Activated naive CD4-positive, alpha-beta T cell treated with anti-CD3 and anti-CD28 coated beads, Interleukin-2, amount 50 U/mL, for 24 hours (primary cell): ENCODE data around the gene TPRG1.
A peak's percentile ranks its signal among the peaks of the same experiment; 100 is the strongest.

Experiments used
- H3K27ac Mint-ChIP-seq: one replicate; pipeline ENCODE4 v1.8.0; 2021; ENCODE audit warnings: mild to moderate bottlenecking, mixed read lengths
- H3K27me3 Mint-ChIP-seq: one replicate; pipeline ENCODE4 v1.8.0; 2021; ENCODE audit warnings: mixed read lengths
- H3K36me3 Mint-ChIP-seq: one replicate; pipeline ENCODE4 v1.8.0; 2021; ENCODE audit warnings: mixed read lengths
- H3K4me1 Mint-ChIP-seq: one replicate; pipeline ENCODE4 v1.8.0; 2021; ENCODE audit warnings: mixed read lengths
- H3K4me3 Mint-ChIP-seq: one replicate; pipeline ENCODE4 v1.8.0; 2021; ENCODE audit warnings: mild to moderate bottlenecking, mixed read lengths
- H3K9me3 Mint-ChIP-seq: one replicate; pipeline ENCODE4 v1.8.0; 2021; ENCODE audit warnings: mixed read lengths

The TPRG1 gene, protein sequence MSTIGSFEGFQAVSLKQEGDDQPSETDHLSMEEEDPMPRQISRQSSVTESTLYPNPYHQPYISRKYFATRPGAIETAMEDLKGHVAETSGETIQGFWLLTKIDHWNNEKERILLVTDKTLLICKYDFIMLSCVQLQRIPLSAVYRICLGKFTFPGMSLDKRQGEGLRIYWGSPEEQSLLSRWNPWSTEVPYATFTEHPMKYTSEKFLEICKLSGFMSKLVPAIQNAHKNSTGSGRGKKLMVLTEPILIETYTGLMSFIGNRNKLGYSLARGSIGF

GRCh38 chr3:189171707-189172106 lies at the start of gene TPRG1:
Gene TPRG1, plus strand, starts transcription at chr3:189171971. Its CDS starts 35,414 bp downstream, at chr3:189207385.
- Mint-ChIP-seq H3K9me3 (no peaks in the 10 kb centered on the region), H3K4me1 (peaks cover 17% of the 10 kb centered on the region), H3K36me3 (no peaks in the 10 kb centered on the region), H3K4me3 (no peak within 1 kb of the TSS), H3K27me3 (no peaks in the 10 kb centered on the region), H3K27ac (no peak within 1 kb of the TSS)

DNA sequence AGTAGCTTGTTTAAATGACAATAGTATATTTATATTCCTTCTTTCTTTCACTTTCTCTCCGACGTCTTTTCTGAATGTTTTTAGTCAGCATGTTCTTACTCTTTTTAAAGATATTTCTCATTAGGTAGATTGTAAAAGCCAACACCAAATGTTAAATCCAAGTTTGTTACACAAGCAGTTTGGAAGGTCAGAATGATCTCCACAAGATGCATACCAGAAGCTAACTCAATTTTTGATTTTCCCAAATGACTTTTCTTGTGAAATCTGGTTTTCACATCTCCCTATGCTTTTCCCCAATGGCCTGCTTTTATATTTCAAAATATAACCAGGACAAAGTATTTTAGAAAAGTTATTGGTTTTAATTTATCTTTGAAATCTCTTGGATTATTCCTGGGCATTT lies 49.7 kb upstream of the TPRG1 start:
- no peaks in the 10 kb centered on the region for H3K27me3 Mint-ChIP-seq
- no peaks in the 10 kb centered on the region for H3K9me3 Mint-ChIP-seq
- H3K4me3 Mint-ChIP-seq: no peak overlapping the region
- no peak overlapping the region for H3K27ac Mint-ChIP-seq
- no peaks in the 10 kb centered on the region for H3K4me1 Mint-ChIP-seq
- peaks cover 4% of the 10 kb centered on the region for H3K36me3 Mint-ChIP-seq

- no peaks in the 10 kb centered on the region for H3K27me3 Mint-ChIP-seq
- H3K4me3 Mint-ChIP-seq: no peak overlapping the region
- no peak overlapping the region for H3K27ac Mint-ChIP-seq
- H3K36me3 Mint-ChIP-seq: peaks cover 4% of the 10 kb centered on the region
- H3K4me1 Mint-ChIP-seq: no peaks in the 10 kb centered on the region
- H3K9me3 Mint-ChIP-seq: no peaks in the 10 kb centered on the region
Observed at GRCh38 chr3:189122526-189123205, 49.1 kb upstream of the TPRG1 start.

GRCh38 chr3:189123595-189124387 lies 48.0 kb upstream of the TPRG1 start:
- Mint-ChIP-seq H3K27ac (no peak overlapping the region), H3K4me3 (no peak overlapping the region), H3K4me1 (no peaks in the 10 kb centered on the region), H3K9me3 (no peaks in the 10 kb centered on the region), H3K27me3 (no peaks in the 10 kb centered on the region), H3K36me3 (peaks cover 4% of the 10 kb centered on the region)

DNA sequence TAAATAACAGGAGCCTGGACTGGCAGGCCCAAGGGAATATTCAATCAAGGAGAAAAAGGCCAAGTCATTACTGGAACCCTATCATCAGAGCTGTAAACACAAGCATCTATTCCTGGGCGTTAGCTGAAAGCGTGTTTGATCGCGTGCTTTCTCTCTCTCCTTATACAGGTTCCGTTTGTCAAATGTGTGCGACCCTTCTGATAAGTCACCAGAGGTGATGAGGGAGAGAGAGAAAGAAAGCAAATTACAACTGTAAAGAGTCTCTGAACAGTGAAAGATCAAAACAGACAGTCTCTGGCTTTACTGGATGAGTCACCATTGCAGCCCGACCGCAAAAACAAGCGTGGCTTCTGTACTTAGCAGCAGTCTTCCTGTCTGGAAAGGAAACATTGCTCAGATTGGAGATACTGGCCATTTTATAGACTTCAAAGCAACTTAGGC lies 39.5 kb upstream of the TPRG1 start:
- Mint-ChIP-seq H3K27me3 (no peaks in the 10 kb centered on the region), H3K9me3 (peaks cover 12% of the 10 kb centered on the region), H3K27ac (peak overlapping the region; percentile 99), H3K4me1 (peaks cover 29% of the 10 kb centered on the region), H3K36me3 (peaks cover 5% of the 10 kb centered on the region), H3K4me3 (peak overlapping the region; percentile 75)

- peaks cover 29% of the 10 kb centered on the region for H3K4me1 Mint-ChIP-seq
- peaks cover 5% of the 10 kb centered on the region for H3K36me3 Mint-ChIP-seq
- H3K27me3 Mint-ChIP-seq: no peaks in the 10 kb centered on the region
- peaks cover 12% of the 10 kb centered on the region for H3K9me3 Mint-ChIP-seq
- peak overlapping the region; percentile 75 for H3K4me3 Mint-ChIP-seq
- H3K27ac Mint-ChIP-seq: peak overlapping the region; percentile 99
Observed at GRCh38 chr3:189132839-189133238, 38.9 kb upstream of the TPRG1 start.

DNA sequence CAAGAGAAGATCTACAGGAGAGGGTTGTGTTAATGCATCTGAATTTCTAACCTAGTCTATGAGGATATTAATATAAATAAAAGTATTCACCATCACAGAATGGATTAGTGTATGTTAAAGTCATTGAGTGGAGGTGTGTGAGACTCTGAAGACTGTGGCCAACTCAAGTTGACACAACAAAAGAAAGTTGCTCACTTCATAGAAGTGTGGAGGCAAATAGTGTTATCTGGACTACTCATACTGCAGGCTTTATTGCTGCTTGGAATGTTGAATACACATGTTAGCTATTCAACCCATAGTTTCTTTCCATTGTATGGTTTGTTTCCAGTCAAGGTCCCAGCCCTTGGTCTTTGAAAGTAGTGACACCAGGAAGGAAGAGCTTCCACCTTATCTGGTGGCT lies 38.0 kb upstream of the TPRG1 start:
- no peaks in the 10 kb centered on the region for H3K27me3 Mint-ChIP-seq
- peaks cover 29% of the 10 kb centered on the region for H3K4me1 Mint-ChIP-seq
- H3K36me3 Mint-ChIP-seq: peaks cover 5% of the 10 kb centered on the region
- peaks cover 12% of the 10 kb centered on the region for H3K9me3 Mint-ChIP-seq
- H3K4me3 Mint-ChIP-seq: no peak overlapping the region
- peak overlapping the region; percentile 99 for H3K27ac Mint-ChIP-seq

DNA sequence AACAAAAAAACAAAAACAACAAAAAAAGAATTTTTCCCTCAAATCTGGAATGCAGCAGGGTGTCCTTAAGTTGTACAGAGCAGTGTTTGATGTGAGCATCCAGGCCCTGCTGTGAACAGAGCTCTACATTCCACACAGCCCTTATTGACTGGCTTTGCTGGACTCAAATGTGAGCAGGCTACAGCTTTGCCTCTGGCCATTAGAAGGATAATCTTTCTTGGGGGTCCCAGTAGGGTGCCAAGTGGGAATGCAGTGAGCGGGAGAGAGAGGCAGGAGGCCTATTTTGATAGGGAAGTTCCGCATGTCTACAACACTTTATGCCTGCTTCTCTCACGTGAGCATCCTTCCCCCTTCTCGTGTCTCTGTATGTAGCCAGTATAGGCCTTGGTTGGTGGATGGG lies 34.4 kb upstream of the TPRG1 start:
- H3K9me3 Mint-ChIP-seq: peaks cover 12% of the 10 kb centered on the region
- no peak overlapping the region for H3K4me3 Mint-ChIP-seq
- peaks cover 19% of the 10 kb centered on the region for H3K4me1 Mint-ChIP-seq
- peaks cover 5% of the 10 kb centered on the region for H3K36me3 Mint-ChIP-seq
- H3K27ac Mint-ChIP-seq: no peak overlapping the region
- H3K27me3 Mint-ChIP-seq: no peaks in the 10 kb centered on the region

DNA sequence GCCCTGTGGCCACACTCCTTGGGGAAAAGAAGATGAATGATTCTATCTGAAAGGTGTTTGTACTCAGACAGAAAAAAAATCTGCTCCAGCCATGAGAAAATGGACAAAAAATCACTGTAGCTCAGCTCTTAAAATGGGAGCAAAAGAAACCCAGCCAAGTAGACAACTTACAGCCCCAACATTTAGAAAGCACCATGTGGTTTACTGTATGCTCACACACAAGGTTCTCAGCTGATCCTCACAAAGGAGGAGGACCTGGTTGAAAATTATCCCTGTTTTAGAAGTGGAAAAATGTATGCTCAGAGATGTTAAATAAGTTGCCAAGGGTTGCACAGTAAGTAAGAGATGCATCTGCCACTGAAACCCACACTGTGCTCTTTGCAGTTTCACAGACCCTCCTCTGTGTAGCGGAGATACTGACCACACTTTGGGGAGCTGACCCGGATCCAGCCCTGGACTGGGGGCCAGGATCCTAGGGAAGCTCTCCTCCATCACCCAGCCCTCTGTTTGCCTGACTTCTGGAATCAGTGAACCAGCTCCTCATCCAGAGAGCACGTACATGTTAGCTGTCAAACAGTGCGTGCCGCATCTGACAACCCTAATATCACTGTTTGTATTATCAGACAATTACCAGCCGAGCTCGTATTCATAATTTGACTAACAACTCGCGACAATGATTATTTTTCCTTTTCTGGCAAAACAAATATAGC lies 32.7 kb upstream of the TPRG1 start:
- H3K9me3 Mint-ChIP-seq: peaks cover 4% of the 10 kb centered on the region
- no peaks in the 10 kb centered on the region for H3K36me3 Mint-ChIP-seq
- H3K4me1 Mint-ChIP-seq: peaks cover 9% of the 10 kb centered on the region
- H3K4me3 Mint-ChIP-seq: no peak overlapping the region
- no peaks in the 10 kb centered on the region for H3K27me3 Mint-ChIP-seq
- H3K27ac Mint-ChIP-seq: no peak overlapping the region

DNA sequence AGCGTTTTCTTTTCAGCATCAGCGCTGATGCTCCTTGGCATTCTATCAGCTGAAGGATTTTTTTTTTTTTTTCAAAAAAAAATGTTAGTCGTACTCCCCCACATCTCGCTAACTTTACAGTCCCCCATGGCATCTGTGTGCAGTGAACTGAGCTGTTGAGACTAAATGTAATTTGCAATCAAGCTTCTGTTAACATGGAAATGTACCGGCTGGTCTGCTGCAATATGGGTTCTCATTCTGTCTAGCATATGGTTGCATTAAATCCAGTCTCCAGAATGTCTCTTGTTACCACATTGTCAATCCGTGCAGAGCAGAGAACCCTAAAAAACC lies 32.2 kb upstream of the TPRG1 start:
- Mint-ChIP-seq H3K4me3 (no peak overlapping the region), H3K4me1 (peaks cover 15% of the 10 kb centered on the region), H3K27me3 (no peaks in the 10 kb centered on the region), H3K9me3 (peaks cover 4% of the 10 kb centered on the region), H3K27ac (no peak overlapping the region), H3K36me3 (no peaks in the 10 kb centered on the region)

- peaks cover 13% of the 10 kb centered on the region for H3K4me1 Mint-ChIP-seq
- H3K9me3 Mint-ChIP-seq: no peaks in the 10 kb centered on the region
- H3K27ac Mint-ChIP-seq: no peak overlapping the region
- H3K4me3 Mint-ChIP-seq: no peak overlapping the region
- H3K27me3 Mint-ChIP-seq: no peaks in the 10 kb centered on the region
- no peaks in the 10 kb centered on the region for H3K36me3 Mint-ChIP-seq
Observed at GRCh38 chr3:189142527-189142926, 29.2 kb upstream of the TPRG1 start.

- H3K36me3 Mint-ChIP-seq: no peaks in the 10 kb centered on the region
- H3K4me1 Mint-ChIP-seq: peaks cover 17% of the 10 kb centered on the region
- no peaks in the 10 kb centered on the region for H3K27me3 Mint-ChIP-seq
- no peak overlapping the region for H3K4me3 Mint-ChIP-seq
- H3K9me3 Mint-ChIP-seq: no peaks in the 10 kb centered on the region
- H3K27ac Mint-ChIP-seq: no peak overlapping the region
Observed at GRCh38 chr3:189143321-189143720, 28.4 kb upstream of the TPRG1 start.

GRCh38 chr3:189143771-189144170 lies 28.0 kb upstream of the TPRG1 start:
- peaks cover 17% of the 10 kb centered on the region for H3K4me1 Mint-ChIP-seq
- no peaks in the 10 kb centered on the region for H3K9me3 Mint-ChIP-seq
- H3K36me3 Mint-ChIP-seq: no peaks in the 10 kb centered on the region
- no peak overlapping the region for H3K4me3 Mint-ChIP-seq
- H3K27ac Mint-ChIP-seq: no peak overlapping the region
- no peaks in the 10 kb centered on the region for H3K27me3 Mint-ChIP-seq

- no peaks in the 10 kb centered on the region for H3K27me3 Mint-ChIP-seq
- H3K36me3 Mint-ChIP-seq: no peaks in the 10 kb centered on the region
- H3K4me3 Mint-ChIP-seq: no peak overlapping the region
- peaks cover 17% of the 10 kb centered on the region for H3K4me1 Mint-ChIP-seq
- no peaks in the 10 kb centered on the region for H3K9me3 Mint-ChIP-seq
- H3K27ac Mint-ChIP-seq: no peak overlapping the region
Observed at GRCh38 chr3:189144645-189145044, 27.1 kb upstream of the TPRG1 start.

DNA sequence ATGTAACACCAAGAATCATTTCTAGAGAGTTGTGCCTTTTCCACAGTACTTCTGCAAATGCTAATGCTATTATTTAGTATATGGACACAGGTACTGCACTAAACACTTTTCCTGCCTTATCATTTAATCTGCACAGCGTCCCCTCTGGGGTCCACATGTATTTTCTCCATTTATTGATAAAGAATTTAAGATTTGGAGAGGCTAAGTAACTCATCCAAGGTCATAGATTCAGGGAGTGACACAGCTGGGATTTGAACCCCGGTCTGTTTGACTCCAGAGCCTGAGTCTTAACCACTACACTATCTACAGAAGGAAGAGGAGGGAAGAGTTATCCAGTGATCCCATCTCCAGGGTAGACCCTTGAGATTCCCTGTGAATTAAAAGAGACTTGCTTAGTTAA lies 24.9 kb upstream of the TPRG1 start:
- Mint-ChIP-seq H3K36me3 (no peaks in the 10 kb centered on the region), H3K9me3 (no peaks in the 10 kb centered on the region), H3K4me3 (no peak overlapping the region), H3K27me3 (no peaks in the 10 kb centered on the region), H3K4me1 (peaks cover 17% of the 10 kb centered on the region), H3K27ac (no peak overlapping the region)
